ENCODE measurements around the gene GLTPD2.

GLTPD2 gene

DNA sequence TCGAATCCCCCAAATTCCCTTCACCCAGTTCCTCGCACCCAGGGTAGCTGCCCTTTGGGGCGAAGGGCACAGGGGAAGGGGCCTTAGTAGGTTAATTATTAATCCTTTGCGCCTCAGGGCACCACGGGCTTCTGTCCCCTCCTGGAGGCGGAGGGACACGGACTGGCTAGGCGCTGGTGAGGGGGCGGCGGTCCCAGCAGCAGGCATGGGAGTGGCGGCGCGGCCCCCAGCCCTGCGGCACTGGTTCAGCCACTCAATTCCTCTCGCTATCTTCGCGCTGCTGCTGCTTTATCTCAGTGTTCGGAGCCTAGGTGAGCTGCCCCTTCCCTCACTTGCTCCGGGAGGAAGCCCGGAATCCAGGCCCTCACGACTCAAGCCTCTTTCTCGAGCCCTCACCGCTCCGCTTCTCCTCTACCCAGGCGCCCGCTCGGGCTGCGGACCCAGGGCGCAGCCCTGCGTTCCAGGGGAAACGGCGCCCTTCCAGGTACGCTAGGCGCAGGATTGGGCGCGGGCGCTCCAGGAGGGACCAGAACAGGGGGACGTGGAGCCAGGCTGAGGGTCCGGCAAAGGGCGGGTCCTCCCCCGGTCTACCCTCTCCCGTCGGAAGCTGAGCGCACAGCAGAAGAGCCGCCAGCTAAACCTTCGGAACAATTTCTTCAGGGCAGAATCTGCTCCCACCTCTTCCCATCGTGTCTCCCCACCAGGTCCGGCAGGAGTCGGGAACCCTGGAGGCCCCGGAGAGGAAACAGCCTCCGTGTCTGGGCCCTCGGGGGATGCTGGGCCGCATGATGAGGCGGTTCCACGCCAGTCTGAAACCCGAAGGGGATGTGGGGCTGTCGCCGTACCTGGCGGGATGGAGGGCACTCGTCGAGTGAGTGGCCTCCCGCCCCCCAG lies at the start of gene GLTPD2:
TSS of gene GLTPD2 (plus strand) at position 158 of the 894 bp plus-strand sequence. CDS start at position 206, 48 bp downstream.
- no peak for DNase-seq

DNA sequence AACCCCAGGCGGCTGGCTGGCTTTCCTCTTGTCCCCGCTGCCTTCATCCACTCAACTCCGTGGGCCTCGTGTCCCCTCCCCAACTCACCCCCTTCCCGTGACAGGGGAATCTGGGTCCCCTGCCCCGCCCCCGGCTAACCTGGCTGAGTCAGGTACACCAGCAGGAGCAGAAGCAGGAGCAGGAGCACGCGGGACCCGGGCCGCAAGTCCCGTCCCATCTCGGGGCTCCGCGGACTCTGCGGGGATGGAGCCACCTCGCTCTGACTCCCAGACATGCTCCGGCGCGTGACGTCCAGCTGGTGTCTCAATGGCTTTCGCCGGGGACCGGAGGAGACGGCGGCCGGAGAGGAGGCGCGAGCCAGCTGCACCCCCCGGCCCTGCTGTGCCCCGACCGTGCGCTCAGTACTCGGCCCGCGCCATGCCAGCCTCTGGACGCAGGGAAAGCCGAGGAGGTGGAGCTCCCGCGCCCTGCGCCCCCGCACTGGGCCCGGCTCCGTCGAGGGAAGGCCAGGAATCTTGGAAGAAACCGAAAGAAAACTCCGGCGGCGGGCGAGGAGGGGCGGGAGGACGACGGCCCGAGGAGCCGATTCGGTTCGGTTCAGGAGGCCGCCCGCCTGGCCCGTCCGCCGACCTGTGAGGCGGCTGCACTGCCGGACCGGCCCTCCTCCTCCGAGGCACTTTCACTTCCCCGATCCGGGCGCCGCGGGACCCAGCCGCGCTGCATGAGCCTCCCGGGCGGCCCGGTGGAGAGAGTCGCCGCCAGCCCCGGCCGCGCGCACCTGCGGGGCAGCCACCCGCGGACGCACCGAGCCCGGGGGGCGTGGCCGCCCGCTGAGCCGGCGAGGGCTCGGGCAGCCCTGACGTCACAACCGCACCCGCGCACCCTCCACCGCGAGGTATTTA lies 49.4 kb upstream of the GLTPD2 start, which contains the start of the genes CXCL16 and ZMYND15:
TSS of gene CXCL16 (minus strand) at position 807 of the 903 bp plus-strand sequence. CDS start at position 218, 589 bp downstream.
TSS of gene ZMYND15 (plus strand) at position 712 of the 903 bp plus-strand sequence. CDS start 716 bp downstream, outside the sequence.
- DNase-seq: peak; percentile 46

DNA sequence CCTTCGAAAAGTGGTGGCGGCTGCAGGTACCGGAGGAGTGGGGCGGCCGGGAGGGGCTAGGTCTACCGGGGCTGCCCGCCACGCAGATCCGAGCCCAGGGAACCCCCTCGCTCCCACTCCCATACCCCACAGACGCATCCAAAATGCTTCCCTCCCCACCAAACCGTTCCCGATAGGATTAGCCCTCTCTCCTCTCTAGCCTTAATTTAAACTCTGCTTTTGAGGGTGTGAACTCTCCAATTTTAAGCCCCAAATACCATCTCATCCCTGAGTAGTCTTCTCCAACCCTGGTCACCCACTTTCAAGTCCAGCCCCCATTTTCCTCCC lies 48.8 kb upstream of the GLTPD2 start:
- DNase-seq: no peak

DNA sequence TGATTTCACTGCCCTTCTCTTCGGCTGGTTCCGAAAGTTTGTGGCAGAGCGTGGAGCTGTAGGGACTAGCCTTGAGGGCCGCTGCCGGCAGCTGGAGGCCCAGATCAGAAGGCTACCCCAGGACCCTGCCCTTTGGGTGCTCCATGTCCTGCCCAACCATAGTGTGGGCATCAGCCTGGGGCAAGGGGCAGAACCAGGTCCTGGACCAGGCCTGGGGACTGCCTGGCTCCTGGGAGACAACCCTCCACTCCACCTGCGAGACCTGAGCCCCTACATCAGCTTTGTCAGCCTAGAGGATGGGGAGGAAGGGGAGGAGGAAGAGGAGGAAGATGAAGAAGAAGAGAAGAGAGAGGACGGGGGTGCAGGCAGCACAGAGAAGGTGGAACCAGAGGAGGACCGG lies 48.2 kb upstream of the GLTPD2 start:
- DNase-seq: no peak

DNA sequence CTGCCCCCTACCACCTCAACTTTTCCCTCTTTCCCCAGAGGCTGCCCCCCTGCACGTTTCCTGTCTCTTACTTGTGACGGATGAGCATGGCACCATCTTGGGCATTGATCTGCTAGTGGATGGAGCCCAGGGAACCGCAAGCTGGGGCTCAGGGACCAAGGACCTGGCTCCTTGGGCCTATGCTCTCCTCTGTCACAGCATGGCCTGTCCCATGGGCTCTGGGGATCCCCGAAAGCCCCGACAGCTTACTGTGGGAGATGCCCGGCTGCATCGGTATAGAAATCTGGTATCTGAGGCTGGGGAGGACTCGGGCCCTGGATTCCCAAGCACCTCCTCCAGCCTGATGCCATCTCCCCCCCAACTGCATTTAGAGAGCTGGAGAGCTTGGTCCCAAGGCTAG lies 47.2 kb upstream of the GLTPD2 start:
- DNase-seq: no peak

DNA sequence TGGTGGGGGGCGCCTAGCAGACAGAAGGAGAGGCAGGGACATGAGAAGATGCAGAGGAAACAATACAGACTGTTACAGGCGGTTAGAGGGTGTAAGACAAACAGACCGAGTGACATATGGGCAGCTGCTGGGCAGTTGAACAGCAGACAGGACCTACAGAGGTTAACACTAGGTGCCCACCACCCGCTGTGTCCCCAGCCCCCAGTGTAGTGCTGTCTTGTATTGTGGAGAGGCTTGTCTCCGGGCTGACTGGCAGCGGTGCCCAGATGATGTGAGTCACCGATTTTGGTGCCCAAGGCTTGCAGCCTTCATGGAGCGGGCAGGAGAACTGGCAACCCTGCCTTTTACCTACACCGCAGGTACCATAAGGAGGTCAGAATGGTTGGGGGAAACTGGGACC lies 46.6 kb upstream of the GLTPD2 start:
- DNase-seq: no peak

DNA sequence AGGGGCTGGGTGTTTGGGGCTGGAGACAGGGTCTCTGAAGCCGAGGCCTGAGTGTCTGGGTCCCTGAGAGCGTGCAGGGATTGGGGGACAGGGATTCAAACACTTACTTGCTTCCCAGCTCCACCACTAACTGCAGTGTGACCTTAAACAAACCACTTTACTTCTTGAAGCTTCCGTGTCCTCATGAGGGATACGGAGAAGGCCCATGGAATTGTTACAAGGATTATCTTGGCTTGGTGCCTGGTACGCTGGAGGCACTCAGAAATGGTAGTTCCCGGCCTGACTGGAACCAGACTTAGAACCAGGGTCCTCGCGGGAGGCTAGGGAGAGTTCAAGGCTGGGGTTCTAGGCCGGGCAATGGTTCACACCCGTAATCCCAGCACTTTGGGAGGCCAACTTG lies 46.1 kb upstream of the GLTPD2 start:
- DNase-seq: no peak

DNA sequence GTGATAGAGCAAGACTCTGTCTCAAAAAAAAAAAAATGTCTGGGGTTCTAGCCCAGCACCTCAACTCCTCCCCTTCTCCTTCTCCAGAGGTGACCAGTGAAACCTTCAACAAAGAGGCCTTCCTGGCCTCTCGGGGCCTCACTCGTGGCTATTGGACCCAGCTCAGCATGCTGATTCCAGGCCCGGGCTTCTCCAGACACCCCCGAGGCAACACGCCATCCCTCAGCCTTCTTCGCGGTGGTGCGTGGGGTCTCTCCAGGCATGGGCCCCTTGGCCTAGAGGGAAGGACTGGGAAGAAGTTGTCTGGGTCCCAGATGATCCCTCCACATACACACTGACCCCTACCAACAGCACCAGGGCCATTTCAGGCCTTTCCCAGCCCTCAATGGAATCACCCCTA lies 45.5 kb upstream of the GLTPD2 start:
- no peak for DNase-seq

DNA sequence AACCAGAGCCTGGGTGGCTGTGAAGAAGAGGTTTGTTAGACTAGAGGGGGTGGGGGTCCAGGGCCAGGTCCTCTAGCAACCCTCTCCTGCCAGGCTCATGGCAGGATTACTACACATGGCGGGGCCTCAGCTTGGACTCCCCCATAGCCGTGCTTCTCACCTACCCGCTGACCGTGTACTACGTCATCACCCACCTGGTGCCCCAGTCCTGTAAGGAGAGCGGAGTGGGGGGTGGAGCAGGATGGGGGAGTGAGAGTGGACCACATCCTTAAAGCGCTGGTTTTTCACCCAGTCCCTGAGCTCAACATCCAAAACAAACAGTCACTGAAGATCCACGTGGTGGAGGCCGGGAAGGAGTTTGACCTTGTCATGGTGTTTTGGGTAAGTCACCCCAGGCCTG lies 44.9 kb upstream of the GLTPD2 start:
- no peak for DNase-seq

DNA sequence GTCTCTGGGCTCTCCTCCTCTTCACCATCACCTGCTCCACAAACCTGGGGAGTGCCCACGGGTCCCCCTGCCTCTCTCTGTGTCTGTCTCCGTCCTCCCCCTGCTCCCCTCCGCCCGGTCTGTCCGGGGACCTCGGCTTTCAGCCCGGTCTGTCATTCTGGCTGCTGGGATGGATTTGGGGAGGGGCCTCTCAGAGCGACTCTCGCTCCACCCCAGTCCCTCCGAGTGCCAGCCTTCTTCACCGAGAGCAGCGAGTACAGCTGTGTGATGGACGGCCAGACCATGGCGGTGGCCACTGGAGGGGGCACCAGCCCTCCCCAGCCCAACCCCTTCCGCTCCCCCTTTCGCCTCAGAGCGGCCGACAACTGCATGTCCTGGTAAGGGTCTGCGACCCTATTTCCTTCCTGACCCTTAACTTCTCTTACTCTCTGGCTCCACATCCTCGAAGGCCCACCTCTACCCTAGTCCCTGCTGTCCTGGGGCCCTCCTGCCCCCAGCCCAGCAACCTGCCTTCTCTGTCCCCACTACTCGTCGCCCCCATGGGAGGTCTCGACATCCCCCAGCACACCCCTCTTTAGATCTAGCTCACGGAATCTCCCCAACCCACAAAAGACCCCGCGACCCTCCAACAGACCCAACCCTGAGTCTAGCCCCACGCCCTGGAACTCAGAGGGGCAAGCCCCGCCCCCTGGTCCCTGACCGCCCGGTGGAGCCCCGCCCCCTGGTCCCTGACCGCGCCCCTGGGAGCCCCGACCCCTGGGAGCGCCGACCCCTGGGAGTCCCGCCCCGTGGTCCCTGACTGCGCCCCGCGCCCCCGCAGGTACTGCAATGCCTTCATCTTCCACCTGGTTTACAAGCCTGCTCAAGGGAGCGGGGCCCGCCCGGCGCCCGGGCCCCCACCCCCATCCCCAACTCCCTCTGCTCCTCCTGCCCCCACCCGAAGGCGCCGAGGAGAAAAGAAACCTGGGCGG lies 43.5 kb upstream of the GLTPD2 start:
- no peak for DNase-seq

DNA sequence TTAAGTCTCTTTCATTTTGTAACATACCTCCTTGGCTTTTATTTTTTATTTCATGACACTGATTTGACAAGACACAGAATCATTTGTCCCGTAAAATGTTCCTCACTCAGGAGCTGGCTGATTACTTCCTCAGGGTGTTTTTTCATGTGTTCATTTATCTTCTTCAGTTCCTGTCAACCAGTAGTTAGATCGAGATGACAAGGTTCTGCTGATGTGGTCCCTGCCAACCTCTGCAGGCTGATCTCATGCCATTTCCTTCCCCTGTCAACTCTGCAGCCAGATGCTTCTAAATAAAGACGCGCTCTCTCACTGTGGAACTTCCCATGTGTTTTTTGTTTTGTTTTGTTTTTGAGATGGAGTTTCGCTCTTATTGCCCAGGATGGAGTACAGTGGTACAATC lies 40.9 kb upstream of the GLTPD2 start:
- DNase-seq: peak; percentile 63

DNA sequence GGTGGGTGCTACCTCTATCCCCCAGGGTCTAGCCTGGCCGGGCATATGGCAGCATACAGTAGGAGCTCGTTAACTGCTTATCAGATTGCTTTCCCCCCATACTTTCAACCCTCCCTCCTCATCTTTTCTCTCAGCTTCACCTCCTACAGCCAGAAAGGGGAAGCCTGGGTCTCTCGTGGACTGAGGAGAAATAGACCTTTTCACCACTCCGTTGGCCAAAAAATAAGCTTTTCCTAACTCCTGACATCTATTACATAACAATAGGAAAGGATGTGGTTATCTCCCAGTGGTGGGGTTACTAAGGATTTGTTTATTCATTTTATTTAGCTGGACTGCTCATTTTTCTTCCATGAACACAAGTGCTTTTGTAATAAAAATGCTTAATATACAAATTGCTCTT lies 40.1 kb upstream of the GLTPD2 start:
- no peak for DNase-seq

DNA sequence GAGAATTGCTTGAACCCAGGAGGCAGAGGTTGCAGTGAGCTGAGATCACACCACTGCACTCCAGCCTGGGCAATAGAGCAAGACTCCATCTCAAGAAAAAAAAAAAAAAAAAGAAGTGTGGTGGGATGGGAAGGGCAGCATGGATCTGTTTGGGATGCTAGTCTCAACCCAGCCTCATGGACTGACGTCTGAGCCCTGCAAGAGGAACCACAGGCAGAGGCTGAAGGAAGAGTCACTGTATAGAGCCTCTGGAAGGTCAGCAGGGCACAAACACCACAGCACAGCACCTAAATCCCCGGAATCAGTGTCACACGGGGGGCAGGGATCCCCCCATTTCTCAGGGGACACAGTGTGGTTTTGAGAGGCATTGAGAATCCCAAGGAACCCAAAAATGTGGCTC lies 38.2 kb upstream of the GLTPD2 start:
- no peak for DNase-seq

DNA sequence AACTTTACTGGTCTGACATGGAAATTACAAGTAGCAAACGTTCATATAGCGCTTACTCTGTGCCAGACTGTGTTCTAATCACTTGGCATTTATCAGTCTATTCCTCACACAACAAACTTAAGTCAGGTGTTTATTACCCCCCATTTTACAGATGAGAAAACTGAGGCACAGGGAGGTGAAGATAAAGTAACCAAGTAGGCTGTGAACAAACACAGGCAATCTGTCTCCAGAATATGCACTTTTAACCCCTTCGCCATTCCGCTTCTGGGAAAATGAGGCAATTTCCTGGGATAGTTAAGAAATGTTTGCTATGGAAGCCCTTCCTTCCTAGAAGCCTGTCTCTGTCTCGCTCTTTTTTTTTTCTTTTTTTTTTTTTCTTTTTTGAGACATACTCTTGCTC lies 36.8 kb upstream of the GLTPD2 start:
- no peak for DNase-seq

DNA sequence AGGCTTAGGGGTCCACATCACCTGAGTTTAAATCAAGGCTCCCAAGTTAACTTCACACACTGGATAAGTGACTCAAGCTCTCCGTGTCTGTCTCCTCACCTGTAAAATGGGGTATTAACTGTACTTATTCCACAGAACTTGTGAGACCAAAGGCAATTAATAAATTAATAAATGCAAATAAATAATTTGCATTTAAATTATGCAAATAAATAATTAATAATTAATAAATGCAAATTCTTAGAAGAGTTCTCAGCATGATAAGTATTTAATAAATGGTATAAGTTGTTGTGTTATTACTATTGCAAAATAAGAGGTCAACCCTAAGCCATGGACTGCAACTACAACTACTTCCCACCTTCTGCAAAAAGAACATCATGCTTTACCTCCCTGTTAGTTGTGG lies 35.4 kb upstream of the GLTPD2 start:
- no peak for DNase-seq

DNA sequence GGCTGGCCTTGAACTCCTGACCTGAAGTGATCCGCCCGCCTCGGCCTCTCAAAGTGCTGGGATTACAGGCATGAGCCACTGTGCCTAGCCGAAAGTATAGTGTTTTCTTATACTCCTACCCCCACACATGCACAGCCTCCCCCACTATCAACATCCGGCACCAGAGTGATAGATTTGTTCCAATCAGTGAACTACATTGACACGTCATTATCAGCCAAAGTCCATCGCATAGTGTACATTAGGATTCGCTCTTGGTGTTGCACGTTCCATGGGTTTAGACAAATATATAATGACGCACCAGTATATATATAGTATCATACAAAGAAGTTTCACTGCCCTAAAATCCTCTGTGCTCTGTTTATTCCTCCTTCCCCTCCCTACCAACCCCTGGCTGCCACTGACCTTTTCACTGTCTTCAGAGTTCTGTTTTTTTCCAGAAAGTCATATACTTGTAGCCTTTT lies 29.0 kb upstream of the GLTPD2 start:
- DNase-seq: no peak

DNA sequence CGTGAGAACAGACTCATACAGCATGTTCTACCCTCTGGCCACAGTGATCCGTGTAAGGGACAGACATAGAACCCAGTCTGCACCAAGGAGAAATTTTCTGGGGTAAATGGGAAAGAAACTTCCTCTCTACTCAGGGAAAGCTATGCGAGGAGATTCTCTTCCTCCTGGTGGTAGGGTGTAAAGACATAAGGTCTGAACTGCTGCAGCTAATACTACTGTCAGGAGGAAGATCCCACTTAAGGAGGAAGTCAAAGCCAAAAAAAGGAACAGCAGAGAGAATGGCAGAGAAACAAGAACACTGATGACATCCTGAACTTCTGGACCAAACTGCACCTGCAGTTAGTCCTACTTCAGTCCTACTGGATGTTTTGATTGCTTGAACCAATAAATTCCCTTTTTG lies 24.2 kb upstream of the GLTPD2 start:
- no peak for DNase-seq

DNA sequence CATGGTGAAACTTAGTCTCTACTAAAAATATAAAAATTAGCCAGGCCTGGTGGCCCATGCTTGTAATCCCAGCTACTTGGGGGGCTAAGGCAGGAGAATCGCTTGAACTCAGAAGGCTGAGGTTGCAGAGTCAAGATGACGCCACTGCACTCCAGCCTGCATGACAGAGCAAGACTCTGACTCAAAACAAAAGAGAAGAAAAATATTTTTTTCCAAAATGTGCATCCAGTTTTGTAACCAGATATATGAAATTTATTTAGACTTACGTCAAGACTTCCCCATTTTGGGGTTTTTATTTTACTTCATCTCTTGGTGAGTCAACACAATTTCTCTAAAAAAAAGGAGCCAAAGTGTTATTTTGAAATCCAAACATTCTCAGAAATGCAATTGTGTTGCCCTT lies 22.6 kb upstream of the GLTPD2 start:
- no peak for DNase-seq

DNA sequence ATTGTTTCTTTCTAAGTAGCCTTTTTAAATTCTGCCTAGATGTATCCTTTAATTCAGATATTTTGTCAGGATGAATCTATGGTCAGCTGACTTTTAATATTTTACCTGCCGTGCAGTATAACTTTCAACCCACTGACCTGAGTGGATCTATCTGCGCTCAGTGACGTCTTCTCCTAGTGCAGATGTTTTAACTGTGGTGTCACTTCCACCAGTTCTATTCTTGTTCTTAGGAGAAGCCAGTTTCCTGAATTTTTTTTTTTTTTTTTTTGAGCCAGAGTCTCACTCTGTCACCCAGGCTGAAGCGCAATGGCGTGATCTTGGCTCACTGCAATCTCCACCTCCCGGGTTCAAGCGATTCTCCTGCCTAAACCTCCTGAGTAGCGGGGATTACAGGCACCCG lies 22.0 kb upstream of the GLTPD2 start:
- no peak for DNase-seq

DNA sequence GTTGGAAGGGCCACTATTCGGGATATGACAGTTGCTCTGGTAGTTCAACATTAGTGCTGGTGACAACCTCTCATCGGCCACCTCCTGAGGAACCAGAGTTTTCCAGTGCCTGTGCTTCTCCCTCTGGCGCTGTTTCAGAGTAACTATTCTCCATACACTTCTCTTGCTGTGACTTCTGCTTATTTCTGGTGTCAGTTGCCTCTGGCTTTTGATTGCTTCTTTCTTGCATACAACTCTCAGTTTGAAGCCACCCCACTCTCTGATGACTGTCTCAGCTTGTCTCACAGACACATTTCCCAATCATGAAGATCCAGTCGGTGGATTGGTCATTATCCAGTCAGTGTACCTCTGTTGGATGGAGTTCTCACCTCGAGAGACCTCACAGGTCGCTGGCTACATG lies 20.5 kb upstream of the GLTPD2 start:
- DNase-seq: no peak

DNA sequence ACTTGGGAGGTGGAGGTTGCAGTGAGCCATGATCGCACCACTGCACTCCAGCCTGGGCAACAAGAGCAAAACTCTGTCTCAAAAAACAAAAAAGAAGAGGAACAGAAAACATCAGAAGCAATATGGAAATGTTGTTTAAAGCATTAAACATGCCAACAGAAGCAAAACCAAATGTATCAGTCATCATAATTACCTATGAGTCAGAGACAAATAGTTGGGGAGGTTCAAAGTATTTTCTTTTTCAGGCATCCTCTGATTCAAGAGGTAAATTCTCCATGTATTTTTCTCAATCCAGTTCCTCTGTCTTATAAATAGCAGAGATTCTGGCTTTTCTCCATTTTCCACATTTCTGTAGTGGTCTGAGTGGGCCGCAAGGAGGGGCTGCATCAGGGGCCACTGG lies 19.1 kb upstream of the GLTPD2 start:
- no peak for DNase-seq

DNA sequence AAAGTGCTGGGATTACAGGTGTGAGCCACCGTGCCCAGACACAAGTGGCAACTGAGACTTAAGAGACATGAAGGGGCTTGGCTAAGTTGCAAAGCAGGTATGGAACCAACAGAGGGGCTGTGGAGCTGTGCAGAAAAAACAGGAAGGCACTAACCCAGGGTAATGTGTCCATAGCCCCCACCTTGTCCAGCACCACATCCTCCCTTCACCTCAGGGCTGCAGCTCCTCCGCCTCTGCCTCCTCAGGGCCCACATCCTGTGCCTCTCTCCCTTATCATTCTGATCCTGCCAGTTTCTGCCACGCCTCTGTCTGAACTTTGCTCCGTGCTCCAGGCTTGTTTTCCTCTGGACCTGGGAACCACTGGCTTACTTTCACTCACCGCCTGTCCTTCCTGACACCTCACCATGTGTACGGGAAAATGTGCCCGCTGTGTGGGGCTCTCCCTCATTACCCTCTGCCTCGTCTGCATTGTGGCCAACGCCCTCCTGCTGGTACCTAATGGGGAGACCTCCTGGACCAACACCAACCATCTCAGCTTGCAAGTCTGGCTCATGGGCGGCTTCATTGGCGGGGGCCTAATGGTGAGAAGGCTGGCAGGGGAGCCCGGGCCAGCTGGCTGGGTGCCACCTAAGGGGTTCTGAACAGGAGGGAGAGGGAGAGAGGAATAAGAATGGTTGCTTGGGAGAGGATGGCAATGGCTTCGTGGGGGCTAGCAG lies 17.1 kb upstream of the GLTPD2 start, which contains the start of gene TM4SF5:
TSS of gene TM4SF5 (plus strand) at position 368 of the 716 bp plus-strand sequence. CDS start at position 405, 37 bp downstream.
- DNase-seq: peak; percentile 15
